Activated naive CD8-positive, alpha-beta T cell (primary cell): ENCODE results near the gene ZNF718.
"Not testable (repeated sequence)": the region's sequence is repeated elsewhere in the genome, so short reads cannot be mapped to it uniquely, and the experiment has no call there.

Experiments
- H3K27ac Mint-ChIP-seq: one replicate; pipeline ENCODE4 v1.8.0; 2021; ENCODE audit warnings: mixed read lengths
- H3K27me3 Mint-ChIP-seq: one replicate; pipeline ENCODE4 v1.8.0; 2021; ENCODE audit warnings: mixed read lengths
- H3K36me3 Mint-ChIP-seq: one replicate; pipeline ENCODE4 v1.8.0; 2021; ENCODE audit warnings: mixed read lengths
- H3K4me1 Mint-ChIP-seq: one replicate; pipeline ENCODE4 v1.8.0; 2021; ENCODE audit warnings: low read depth, mixed read lengths
- H3K4me3 Mint-ChIP-seq: one replicate; pipeline ENCODE4 v1.8.0; 2021; ENCODE audit warnings: mild to moderate bottlenecking, mixed read lengths
- H3K9me3 Mint-ChIP-seq: one replicate; pipeline ENCODE4 v1.8.0; 2021; ENCODE audit warnings: low read depth, mixed read lengths

ZNF718 gene

DNA sequence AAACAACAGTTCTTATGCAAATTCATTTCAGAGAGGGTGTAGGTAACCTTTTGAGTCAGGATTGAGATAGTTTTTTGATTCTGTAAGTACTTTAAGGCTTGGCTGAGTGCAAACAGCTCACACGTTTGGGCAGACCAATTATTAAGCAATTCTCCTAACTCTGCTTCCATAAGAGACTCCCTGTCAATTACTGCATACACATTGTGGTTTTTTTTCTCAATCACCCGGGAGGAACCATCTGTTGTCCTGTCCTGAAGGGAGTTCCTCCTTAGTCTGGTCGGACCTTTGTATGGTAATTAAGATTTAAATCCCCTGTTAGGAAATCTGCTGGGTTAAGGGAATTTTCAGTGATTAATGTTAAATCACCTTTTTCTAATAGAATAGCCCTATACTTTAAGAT is 70.9 kb downstream of the ZNF718 start:
- Mint-ChIP-seq H3K36me3 (peaks cover 43% of the 10 kb centered on the region), H3K9me3 (peaks cover 21% of the 10 kb centered on the region)
- not testable (repeated sequence) for H3K4me1 Mint-ChIP-seq, H3K4me3 Mint-ChIP-seq, H3K27ac Mint-ChIP-seq, H3K27me3 Mint-ChIP-seq

DNA sequence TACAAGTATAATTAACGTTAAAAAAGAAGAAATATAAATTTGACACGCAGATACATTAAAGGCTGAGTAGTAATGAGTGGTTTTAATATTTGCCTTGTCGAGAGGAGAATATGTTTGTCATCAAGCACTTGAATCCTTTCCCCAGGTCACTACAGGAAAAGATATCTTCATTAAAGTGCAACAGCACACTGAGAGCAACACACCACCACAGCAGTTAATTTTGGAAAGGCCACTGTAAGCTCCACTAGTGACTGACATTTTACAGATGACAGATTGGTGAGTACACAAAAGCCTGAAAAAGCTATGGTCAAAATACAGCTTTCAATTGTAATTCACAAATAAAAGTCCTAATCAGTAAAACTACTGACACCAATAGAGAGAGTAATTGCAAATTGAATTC is 76.6 kb downstream of the ZNF718 start:
- H3K4me3 Mint-ChIP-seq = no peak overlapping the region
- H3K36me3 Mint-ChIP-seq = peaks cover 50% of the 10 kb centered on the region
- H3K27me3 Mint-ChIP-seq = no peaks in the 10 kb centered on the region
- H3K27ac Mint-ChIP-seq = no peak overlapping the region
- H3K4me1 Mint-ChIP-seq = no peaks in the 10 kb centered on the region
- H3K9me3 Mint-ChIP-seq = peaks cover 24% of the 10 kb centered on the region

- peaks cover 28% of the 10 kb centered on the region for H3K9me3 Mint-ChIP-seq
- not testable (repeated sequence) for H3K4me3 Mint-ChIP-seq, H3K27ac Mint-ChIP-seq, H3K27me3 Mint-ChIP-seq, H3K4me1 Mint-ChIP-seq
- peaks cover 48% of the 10 kb centered on the region for H3K36me3 Mint-ChIP-seq
Measured at GRCh38 chr4:202822-203221, 78.5 kb downstream of the ZNF718 start.

GRCh38 chr4:205097-205756 is 80.9 kb downstream of the ZNF718 start:
- no peak overlapping the region for H3K4me3 Mint-ChIP-seq
- H3K36me3 Mint-ChIP-seq = peaks cover 47% of the 10 kb centered on the region
- no peaks in the 10 kb centered on the region for H3K27me3 Mint-ChIP-seq
- H3K4me1 Mint-ChIP-seq = peaks cover 11% of the 10 kb centered on the region
- no peak overlapping the region for H3K27ac Mint-ChIP-seq
- peaks cover 28% of the 10 kb centered on the region for H3K9me3 Mint-ChIP-seq

DNA sequence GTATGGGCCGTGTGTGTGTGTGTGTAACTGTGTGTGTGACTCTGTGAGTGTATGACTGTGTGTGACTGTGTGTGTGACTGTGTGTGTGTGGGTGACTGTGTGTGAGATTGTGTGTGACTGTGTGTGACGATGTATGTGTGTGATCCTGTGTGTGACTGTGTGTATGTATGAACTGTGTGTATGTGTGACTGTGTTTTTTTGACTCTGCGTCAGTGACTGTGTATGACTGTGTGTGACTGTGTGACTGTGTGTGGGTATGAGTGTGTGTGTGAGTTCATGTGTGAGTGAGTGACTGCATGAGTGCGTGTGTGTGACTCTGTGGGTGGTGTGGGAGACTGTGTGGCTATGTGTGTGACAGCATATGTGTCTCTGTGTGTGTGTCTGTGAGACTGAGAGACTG is 81.8 kb downstream of the ZNF718 start:
- H3K27ac Mint-ChIP-seq = no peak overlapping the region

GRCh38 chr4:208416-209096 is 84.3 kb downstream of the ZNF718 start:
- Mint-ChIP-seq H3K9me3 (peaks cover 22% of the 10 kb centered on the region), H3K4me1 (peaks cover 26% of the 10 kb centered on the region), H3K36me3 (peaks cover 29% of the 10 kb centered on the region)
- not testable (repeated sequence) for H3K27ac Mint-ChIP-seq, H3K27me3 Mint-ChIP-seq, H3K4me3 Mint-ChIP-seq

More for the DNA sequence above, 81.8 kb downstream of the ZNF718 start:
- no peak overlapping the region for H3K4me3 Mint-ChIP-seq
- peaks cover 45% of the 10 kb centered on the region for H3K36me3 Mint-ChIP-seq
- H3K9me3 Mint-ChIP-seq = peaks cover 28% of the 10 kb centered on the region
- H3K27me3 Mint-ChIP-seq = no peaks in the 10 kb centered on the region
- H3K4me1 Mint-ChIP-seq = peaks cover 15% of the 10 kb centered on the region

GRCh38 chr4:211033-211511 is 86.8 kb downstream of the ZNF718 start:
- H3K27me3 Mint-ChIP-seq = peaks cover 2% of the 10 kb centered on the region
- peaks cover 25% of the 10 kb centered on the region for H3K9me3 Mint-ChIP-seq
- peaks cover 29% of the 10 kb centered on the region for H3K36me3 Mint-ChIP-seq
- peaks cover 30% of the 10 kb centered on the region for H3K4me1 Mint-ChIP-seq
- H3K27ac Mint-ChIP-seq = no peak overlapping the region
- H3K4me3 Mint-ChIP-seq = peak overlapping the region; percentile 34

DNA sequence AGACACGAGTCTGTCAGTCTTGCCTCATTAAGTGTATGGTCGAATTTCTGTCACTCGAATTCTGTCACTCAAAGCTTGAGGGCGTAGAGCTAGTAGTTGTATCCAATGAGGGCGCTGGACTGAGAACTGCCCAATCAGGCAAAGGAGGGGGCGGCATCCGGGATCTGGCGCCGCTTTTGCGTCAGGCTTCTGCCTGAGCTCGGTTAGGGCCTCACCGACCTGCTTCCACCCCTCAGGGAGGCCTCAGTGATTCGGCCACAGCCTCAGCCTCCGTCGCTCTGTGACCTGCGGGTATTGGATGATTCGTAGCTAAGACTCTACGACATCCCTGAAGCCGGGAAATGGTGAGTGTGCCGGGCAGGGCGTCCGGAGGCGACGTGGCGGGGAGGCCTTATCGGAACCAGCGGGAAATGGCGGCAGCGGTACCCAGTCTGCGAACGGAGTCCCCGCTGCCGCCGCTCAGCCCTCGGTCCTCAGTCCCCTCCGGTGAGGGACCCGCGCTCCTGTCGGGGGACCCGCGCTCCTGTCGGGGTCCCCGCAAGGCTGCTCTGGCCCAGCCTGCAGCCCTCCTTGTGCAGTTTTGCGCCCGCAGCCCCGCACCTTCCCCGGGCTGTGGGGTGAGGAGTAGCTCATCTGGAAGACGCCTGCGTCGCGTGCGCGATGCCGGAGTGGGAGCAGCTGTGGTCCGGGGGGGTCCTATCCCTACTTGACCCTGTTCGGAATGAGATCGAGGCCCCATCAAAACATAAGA is 88.3 kb downstream of the ZNF718 start:
- H3K4me1 Mint-ChIP-seq = peaks cover 28% of the 10 kb centered on the region
- peaks cover 30% of the 10 kb centered on the region for H3K36me3 Mint-ChIP-seq
- H3K27me3 Mint-ChIP-seq = peaks cover 2% of the 10 kb centered on the region
- peaks cover 19% of the 10 kb centered on the region for H3K9me3 Mint-ChIP-seq
- H3K27ac Mint-ChIP-seq = no peak overlapping the region
- H3K4me3 Mint-ChIP-seq = no peak overlapping the region

DNA sequence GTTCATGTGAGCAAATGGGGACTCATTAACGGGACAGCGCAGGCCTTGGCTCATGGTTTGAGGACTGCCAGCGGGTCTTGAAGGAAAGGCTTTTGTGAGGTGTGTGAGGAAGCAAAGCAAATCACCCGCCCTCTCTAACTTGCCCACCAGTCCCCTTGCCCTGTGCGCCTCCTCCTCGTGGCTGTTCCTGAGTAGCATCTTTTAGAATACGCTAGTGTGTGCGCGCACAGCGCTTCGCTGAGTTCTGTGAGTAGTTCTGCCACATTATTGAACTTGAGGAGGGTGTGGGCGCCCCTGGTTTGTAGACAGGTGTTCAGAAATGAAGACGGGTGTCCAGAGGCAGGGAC is 88.9 kb downstream of the ZNF718 start:
- H3K4me3 Mint-ChIP-seq, H3K27ac Mint-ChIP-seq, H3K27me3 Mint-ChIP-seq: not testable (repeated sequence)
- H3K4me1 Mint-ChIP-seq = peaks cover 25% of the 10 kb centered on the region
- H3K9me3 Mint-ChIP-seq = peaks cover 17% of the 10 kb centered on the region
- H3K36me3 Mint-ChIP-seq = peaks cover 26% of the 10 kb centered on the region
